Neural cell (in vitro differentiated cells): ENCODE data around the gene BCAS1. TPM values are rescaled to one million over a fixed set of nuclear protein-coding genes. Genes with fewer than 3 reads are reported as not detected.

Experiments used
- H2AFZ ChIP-seq: fragments of 200-600, 300-800 bp; sonication (generic), shearing (Covaris generic); 2 replicates; pipeline ENCODE4 v1.6.0; 2014; ENCODE audit warnings: low read depth, mild to moderate bottlenecking, antibody characterized with exemption, low read length, moderate library complexity
- H3F3A ChIP-seq: fragments of 200-600 bp; shearing (Covaris generic); 2 replicates; pipeline ENCODE4 v1.6.1; 2016; ENCODE audit warnings: mild to moderate bottlenecking, moderate library complexity, mixed read lengths, antibody characterized with exemption, low read length; ENCODE audit not compliant: insufficient read depth, poor library complexity, severe bottlenecking
- H3K27ac ChIP-seq: fragments of 200-600, 300-800 bp; sonication (generic), shearing (Covaris generic); 2 replicates; pipeline ENCODE4 v1.5.1; 2014; ENCODE audit warnings: mild to moderate bottlenecking, low read length, moderate library complexity
- H3K27me3 ChIP-seq: fragments of 300-800, 200-600 bp; sonication (generic), shearing (Covaris generic); 2 replicates; pipeline ENCODE4 v1.6.0; 2014; ENCODE audit warnings: mild to moderate bottlenecking, low read depth, low read length, moderate library complexity; ENCODE audit not compliant: insufficient read depth
- H3K36me3 ChIP-seq: fragments of 300-800, 200-600 bp; sonication (generic), shearing (Covaris generic); 2 replicates; pipeline ENCODE4 v1.5.1; 2014; ENCODE audit warnings: mild to moderate bottlenecking, antibody characterized with exemption, low read length, moderate library complexity; ENCODE audit not compliant: insufficient read depth
- H3K4me2 ChIP-seq: fragments of 300-800, 200-600 bp; sonication (generic), shearing (Covaris generic); 2 replicates; pipeline ENCODE4 v1.6.0; 2014; ENCODE audit warnings: mild to moderate bottlenecking, low read length
- H3K4me3 ChIP-seq: fragments of 300-800, 200-600 bp; sonication (generic), shearing (Covaris generic); 2 replicates; pipeline ENCODE4 v1.5.1; 2014; ENCODE audit warnings: mild to moderate bottlenecking, low read length, moderate library complexity
- H3K79me2 ChIP-seq: fragments of 200-600 bp; shearing (Covaris generic); replicated peaks from 2 replicates; pipeline ENCODE4 v1.6.0; 2014; ENCODE audit warnings: mild to moderate bottlenecking, low read length, moderate library complexity; ENCODE audit not compliant: insufficient read depth
- H3K9ac ChIP-seq: fragments of 300-800, 200-600 bp; sonication (generic), shearing (Covaris generic); 2 replicates; pipeline ENCODE4 v1.6.1; 2016; ENCODE audit warnings: mild to moderate bottlenecking, low read length, mixed read lengths
- H3K9me2 ChIP-seq: fragments of 200-600 bp; shearing (Covaris generic); 2 replicates; pipeline ENCODE4 v1.6.1; 2016; ENCODE audit warnings: mild to moderate bottlenecking, low read length, mixed read lengths; ENCODE audit not compliant: insufficient read depth
- H3K9me3 ChIP-seq: fragments of 200-600, 300-800 bp; sonication (generic), shearing (Covaris generic); 2 replicates; pipeline ENCODE4 v1.6.1; 2016; ENCODE audit warnings: mild to moderate bottlenecking, mixed run types, low read length, moderate library complexity, mixed read lengths
- H4K20me1 ChIP-seq: fragments of 200-600 bp; shearing (Covaris generic); 2 replicates; pipeline ENCODE4 v1.6.1; 2016; ENCODE audit warnings: mild to moderate bottlenecking, mixed run types; ENCODE audit not compliant: insufficient read depth
- EP300 ChIP-seq: fragments of 450-650 bp; conservative IDR thresholded peaks from 2 replicates; pipeline ENCODE4 v1.6.1; 2014; ENCODE audit warnings: antibody characterized with exemption, mild to moderate bottlenecking, moderate library complexity; ENCODE audit not compliant: poor library complexity, severe bottlenecking
- EZH2 ChIP-seq: fragments of 200-600, 300-800 bp; shearing (Covaris generic), sonication (generic); IDR thresholded peaks from 2 replicates; pipeline ENCODE4 v1.6.1; 2014; ENCODE audit warnings: antibody characterized with exemption, low read length, borderline replicate concordance, mild to moderate bottlenecking; ENCODE audit not compliant: insufficient read depth, poor library complexity, severe bottlenecking
- MXI1 ChIP-seq: fragments of 450-650 bp; conservative IDR thresholded peaks from 2 replicates; pipeline ENCODE4 v1.6.1; 2014; ENCODE audit warnings: antibody characterized with exemption, mild to moderate bottlenecking; ENCODE audit not compliant: poor library complexity, severe bottlenecking
- POLR2AphosphoS5 ChIP-seq: IDR thresholded peaks from 2 replicates; pipeline ENCODE4 v1.6.1; 2012
- RAD21 ChIP-seq: fragments of 450-650 bp; conservative IDR thresholded peaks from 2 replicates; pipeline ENCODE4 v1.6.1; 2014; ENCODE audit warnings: antibody characterized with exemption, mild to moderate bottlenecking, moderate library complexity
- SMC3 ChIP-seq: fragments of 450-650 bp; conservative IDR thresholded peaks from 2 replicates; pipeline ENCODE4 v1.6.1; 2014; ENCODE audit warnings: antibody characterized with exemption, mild to moderate bottlenecking, moderate library complexity; ENCODE audit not compliant: poor library complexity
- TAF1 ChIP-seq: IDR thresholded peaks from 2 replicates; pipeline ENCODE4 v1.6.1; 2012; ENCODE audit warnings: low read depth
- polyA plus RNA-seq: library from polyadenylated mRNA; depleted of rRNA; stranded (reverse); fragments of >200 nt; gene quantifications from 2 replicates; pipeline ENCODE4 v1.2.3, GENCODE V29; 2014
- TF ChIP-seq, protein P1 (sequence below): fragments of 450-650 bp; IDR thresholded peaks from 2 replicates; pipeline ENCODE4 v1.5.1; 2014; ENCODE audit warnings: antibody characterized with exemption, mild to moderate bottlenecking, moderate library complexity; ENCODE audit not compliant: poor library complexity, severe bottlenecking
- TF ChIP-seq, protein P2 (sequence below): IDR thresholded peaks from 2 replicates; pipeline ENCODE4 v1.6.1; 2012; ENCODE audit warnings: borderline replicate concordance

The BCAS1 gene
- polyA plus RNA-seq, 1 donor from 2014 or later, result not detected

DNA sequence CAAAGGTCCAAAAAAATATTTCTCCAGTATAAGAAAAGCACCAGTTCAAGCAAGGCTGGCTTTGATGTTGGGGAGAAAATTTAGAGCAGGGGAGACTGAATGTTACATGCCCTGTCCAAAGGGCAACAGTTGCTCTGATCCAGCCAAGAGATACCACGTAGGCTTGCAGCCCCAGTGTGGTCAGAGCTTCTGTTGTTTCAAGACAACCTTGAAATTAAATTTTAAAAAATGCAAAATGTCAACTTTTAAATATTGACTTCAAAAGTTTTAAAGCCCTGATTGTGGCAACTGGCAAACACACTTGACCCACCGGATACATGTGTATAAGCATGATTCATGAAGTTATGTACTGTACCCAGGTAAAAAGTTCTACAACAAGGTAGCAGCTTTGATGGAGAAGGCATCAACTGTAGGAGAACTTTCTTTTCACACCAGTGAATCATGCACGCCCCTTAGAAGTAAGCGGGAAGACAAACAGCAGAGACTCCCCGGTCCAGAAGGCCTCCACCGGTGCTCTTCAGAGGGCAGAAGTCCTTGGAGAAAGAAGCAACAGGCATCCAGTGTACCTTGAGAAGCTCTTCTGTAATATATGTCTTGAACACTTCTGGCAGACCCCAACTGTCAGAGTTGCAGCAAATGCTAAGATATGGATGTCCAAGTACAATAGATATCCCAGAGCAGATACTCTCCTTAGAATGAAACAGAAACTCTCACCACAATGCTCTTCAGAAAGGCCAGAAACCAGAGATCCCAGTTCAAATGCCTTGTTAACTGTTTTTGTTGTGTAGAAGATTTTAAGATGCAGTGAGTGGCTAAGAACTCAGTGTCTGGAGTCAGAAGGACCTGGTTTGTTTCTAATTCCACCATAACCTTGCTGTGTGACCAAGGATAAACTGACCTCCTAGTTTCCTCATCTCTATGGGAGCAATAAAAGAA lies 115.4 kb downstream of the BCAS1 start:
- no peak overlapping the region for H3K4me2 ChIP-seq

DNA sequence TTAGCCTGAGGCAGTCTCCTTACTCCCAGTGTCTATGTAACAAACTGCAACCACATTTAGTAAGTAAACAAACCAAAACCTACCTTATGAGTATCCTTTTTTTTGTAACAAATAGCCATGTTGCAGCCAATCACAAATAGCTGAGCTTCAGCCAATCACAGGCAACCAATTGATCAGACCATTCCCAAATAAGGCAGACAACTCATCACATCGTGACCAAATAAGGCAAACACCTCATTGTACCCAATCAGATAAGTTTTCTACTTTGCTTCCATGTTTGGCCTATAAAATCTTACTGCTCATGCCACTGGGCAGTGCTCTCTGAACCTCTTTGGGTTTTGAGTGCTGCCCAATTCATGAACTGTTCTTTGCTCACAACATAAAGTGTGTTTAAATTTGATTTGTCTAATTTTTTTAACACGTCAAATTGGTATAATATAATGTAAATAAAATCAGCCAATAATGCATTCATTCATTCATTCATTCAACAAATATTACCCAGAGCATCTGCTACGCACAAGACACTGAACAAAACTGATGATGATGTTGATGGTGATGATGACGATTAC lies 117.8 kb downstream of the BCAS1 start:
- Histone ChIP-seq H2AFZ (no peak overlapping the region), H3K4me2 (no peak overlapping the region), H3F3A (no peaks in the 10 kb centered on the region), H3K36me3 (no peaks in the 10 kb centered on the region), H3K27me3 (no peaks in the 10 kb centered on the region), H3K27ac (no peak overlapping the region), H3K79me2 (no peaks in the 10 kb centered on the region), H3K4me3 (no peak overlapping the region), H4K20me1 (no peaks in the 10 kb centered on the region), H3K9me2 (no peaks in the 10 kb centered on the region), H3K9ac (no peak overlapping the region), H3K9me3 (no peaks in the 10 kb centered on the region)
- TF ChIP-seq SMC3, result no peak
- TF ChIP-seq, protein P1, sequence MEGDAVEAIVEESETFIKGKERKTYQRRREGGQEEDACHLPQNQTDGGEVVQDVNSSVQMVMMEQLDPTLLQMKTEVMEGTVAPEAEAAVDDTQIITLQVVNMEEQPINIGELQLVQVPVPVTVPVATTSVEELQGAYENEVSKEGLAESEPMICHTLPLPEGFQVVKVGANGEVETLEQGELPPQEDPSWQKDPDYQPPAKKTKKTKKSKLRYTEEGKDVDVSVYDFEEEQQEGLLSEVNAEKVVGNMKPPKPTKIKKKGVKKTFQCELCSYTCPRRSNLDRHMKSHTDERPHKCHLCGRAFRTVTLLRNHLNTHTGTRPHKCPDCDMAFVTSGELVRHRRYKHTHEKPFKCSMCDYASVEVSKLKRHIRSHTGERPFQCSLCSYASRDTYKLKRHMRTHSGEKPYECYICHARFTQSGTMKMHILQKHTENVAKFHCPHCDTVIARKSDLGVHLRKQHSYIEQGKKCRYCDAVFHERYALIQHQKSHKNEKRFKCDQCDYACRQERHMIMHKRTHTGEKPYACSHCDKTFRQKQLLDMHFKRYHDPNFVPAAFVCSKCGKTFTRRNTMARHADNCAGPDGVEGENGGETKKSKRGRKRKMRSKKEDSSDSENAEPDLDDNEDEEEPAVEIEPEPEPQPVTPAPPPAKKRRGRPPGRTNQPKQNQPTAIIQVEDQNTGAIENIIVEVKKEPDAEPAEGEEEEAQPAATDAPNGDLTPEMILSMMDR, result no peak
- TF ChIP-seq MXI1, result no peak
- no peak for TF ChIP-seq TAF1
- TF ChIP-seq POLR2AphosphoS5, result no peak
- no peak for TF ChIP-seq EZH2
- TF ChIP-seq, protein P2, sequence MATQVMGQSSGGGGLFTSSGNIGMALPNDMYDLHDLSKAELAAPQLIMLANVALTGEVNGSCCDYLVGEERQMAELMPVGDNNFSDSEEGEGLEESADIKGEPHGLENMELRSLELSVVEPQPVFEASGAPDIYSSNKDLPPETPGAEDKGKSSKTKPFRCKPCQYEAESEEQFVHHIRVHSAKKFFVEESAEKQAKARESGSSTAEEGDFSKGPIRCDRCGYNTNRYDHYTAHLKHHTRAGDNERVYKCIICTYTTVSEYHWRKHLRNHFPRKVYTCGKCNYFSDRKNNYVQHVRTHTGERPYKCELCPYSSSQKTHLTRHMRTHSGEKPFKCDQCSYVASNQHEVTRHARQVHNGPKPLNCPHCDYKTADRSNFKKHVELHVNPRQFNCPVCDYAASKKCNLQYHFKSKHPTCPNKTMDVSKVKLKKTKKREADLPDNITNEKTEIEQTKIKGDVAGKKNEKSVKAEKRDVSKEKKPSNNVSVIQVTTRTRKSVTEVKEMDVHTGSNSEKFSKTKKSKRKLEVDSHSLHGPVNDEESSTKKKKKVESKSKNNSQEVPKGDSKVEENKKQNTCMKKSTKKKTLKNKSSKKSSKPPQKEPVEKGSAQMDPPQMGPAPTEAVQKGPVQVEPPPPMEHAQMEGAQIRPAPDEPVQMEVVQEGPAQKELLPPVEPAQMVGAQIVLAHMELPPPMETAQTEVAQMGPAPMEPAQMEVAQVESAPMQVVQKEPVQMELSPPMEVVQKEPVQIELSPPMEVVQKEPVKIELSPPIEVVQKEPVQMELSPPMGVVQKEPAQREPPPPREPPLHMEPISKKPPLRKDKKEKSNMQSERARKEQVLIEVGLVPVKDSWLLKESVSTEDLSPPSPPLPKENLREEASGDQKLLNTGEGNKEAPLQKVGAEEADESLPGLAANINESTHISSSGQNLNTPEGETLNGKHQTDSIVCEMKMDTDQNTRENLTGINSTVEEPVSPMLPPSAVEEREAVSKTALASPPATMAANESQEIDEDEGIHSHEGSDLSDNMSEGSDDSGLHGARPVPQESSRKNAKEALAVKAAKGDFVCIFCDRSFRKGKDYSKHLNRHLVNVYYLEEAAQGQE, result no peak
- TF ChIP-seq RAD21, result no peak
- no peak for TF ChIP-seq EP300

More for the DNA sequence above, 115.4 kb downstream of the BCAS1 start:
- Histone ChIP-seq H4K20me1 (no peaks in the 10 kb centered on the region), H3K79me2 (no peaks in the 10 kb centered on the region), H3K27me3 (no peaks in the 10 kb centered on the region), H3K9me2 (no peaks in the 10 kb centered on the region), H3K36me3 (no peaks in the 10 kb centered on the region), H3K27ac (no peak overlapping the region), H3K9ac (no peak overlapping the region), H3K9me3 (no peaks in the 10 kb centered on the region), H2AFZ (no peak overlapping the region), H3K4me3 (no peak overlapping the region), H3F3A (no peaks in the 10 kb centered on the region)
- TF ChIP-seq EZH2, result no peak
- TF ChIP-seq, protein P1, result no peak
- TF ChIP-seq, protein P2, result no peak
- TF ChIP-seq RAD21, result no peak
